ENCODE measurements around the gene IQCC. TPM values are rescaled to one million over a fixed set of nuclear protein-coding genes. Genes with fewer than 3 reads are reported as not detected.

Gene IQCC
- polyA plus RNA-seq, 1 donor: 10.2 TPM

GRCh38 chr1:32256473-32257226 lies 51.2 kb downstream of the IQCC start:
- DNase-seq: no peak

- DNase-seq: no peak
Measured at GRCh38 chr1:32257227-32257508, 51.7 kb downstream of the IQCC start.

Other genes starting within 250 kb of the IQCC start
- gene KHDRBS1, start 191.8 kb upstream of the IQCC start, polyA plus RNA-seq (ENCODE audit: insufficient read length): 267 TPM
- 19.8 TPM for gene TMEM39B, start 132.7 kb upstream of the IQCC start, polyA plus RNA-seq (ENCODE audit: insufficient read length)
- gene KPNA6, start 97.6 kb upstream of the IQCC start, polyA plus RNA-seq (ENCODE audit: insufficient read length): 39.9 TPM
- gene TXLNA, start 26.0 kb upstream of the IQCC start, polyA plus RNA-seq (ENCODE audit: insufficient read length): 50.7 TPM
- gene CCDC28B, start 5.1 kb upstream of the IQCC start, polyA plus RNA-seq (ENCODE audit: insufficient read length): 21.3 TPM
- gene DCDC2B, start 3.4 kb downstream of the IQCC start, polyA plus RNA-seq (ENCODE audit: insufficient read length): 1.9 TPM
- gene TMEM234, start 16.7 kb downstream of the IQCC start, polyA plus RNA-seq (ENCODE audit: insufficient read length): 30.7 TPM
- 174 TPM for gene EIF3I, start 16.7 kb downstream of the IQCC start, polyA plus RNA-seq (ENCODE audit: insufficient read length)
- 5.8 TPM for gene FAM167B, start 41.6 kb downstream of the IQCC start, polyA plus RNA-seq (ENCODE audit: insufficient read length)
- gene LCK, start 45.6 kb downstream of the IQCC start, polyA plus RNA-seq (ENCODE audit: insufficient read length): 5.2 TPM
- 216 TPM for gene HDAC1, start 86.4 kb downstream of the IQCC start, polyA plus RNA-seq (ENCODE audit: insufficient read length)
- 388 TPM for gene MARCKSL1, start 130.6 kb downstream of the IQCC start, polyA plus RNA-seq (ENCODE audit: insufficient read length)
- gene FAM229A, start 156.8 kb downstream of the IQCC start, polyA plus RNA-seq (ENCODE audit: insufficient read length): 7.8 TPM
- gene TSSK3, start 156.9 kb downstream of the IQCC start, polyA plus RNA-seq (ENCODE audit: insufficient read length): 7.4 TPM
- 61.7 TPM for gene BSDC1, start 188.8 kb downstream of the IQCC start, polyA plus RNA-seq (ENCODE audit: insufficient read length)